Duodenal mucosa (tissue), 2 donors: Measurements from ENCODE around the gene GALNT6.

ENCODE experiments used
- H3K27ac ChIP-seq: one replicate; pipeline ENCODE4 v1.7.0; 2013; ENCODE audit warnings: low read depth, low read length
- H3K27me3 ChIP-seq, 2 donors: one replicate each; pipeline ENCODE4 v1.7.0; 2013; ENCODE audit warnings: low read length in 2 of 2, control low read depth in 1 of 2; ENCODE audit not compliant: insufficient read depth in 2 of 2, control insufficient read depth in 1 of 2
- H3K36me3 ChIP-seq, 2 donors: one replicate each; pipeline ENCODE4 v1.7.0; 2013; ENCODE audit warnings: low read length in 2 of 2, control low read depth in 1 of 2; ENCODE audit not compliant: insufficient read depth in 2 of 2, control insufficient read depth in 1 of 2
- H3K4me1 ChIP-seq, 2 donors: one replicate each; pipeline ENCODE4 v1.7.0; 2013; ENCODE audit warnings: low read length in 2 of 2, control low read depth in 1 of 2; ENCODE audit not compliant: insufficient read depth in 2 of 2, control insufficient read depth in 1 of 2
- H3K4me3 ChIP-seq, 2 donors: one replicate each; pipeline ENCODE4 v1.7.0; 2013; ENCODE audit warnings: low read length in 2 of 2, low read depth in 1 of 2
- H3K9ac ChIP-seq, 2 donors: one replicate each; pipeline ENCODE4 v1.7.0; 2013; ENCODE audit warnings: low read length in 2 of 2, low read depth in 1 of 2
- H3K9me3 ChIP-seq, 2 donors: one replicate each; pipeline ENCODE4 v1.7.0; 2013; ENCODE audit warnings: low read length in 2 of 2, control low read depth in 1 of 2; ENCODE audit not compliant: control insufficient read depth in 1 of 2

The GALNT6 gene

GRCh38 chr12:51395283-51396230 is 4.4 kb upstream of the GALNT6 start:
- Histone ChIP-seq H3K9me3 (no peaks in the 10 kb centered on the region), H3K36me3 (no peaks in the 10 kb centered on the region), H3K4me3 (peak overlapping the region; percentile 10 to 33), H3K4me1 (peaks cover 36 to 46% of the 10 kb centered on the region in 2 donors), H3K27ac (no peak overlapping the region), H3K27me3 (no peaks in the 10 kb centered on the region), H3K9ac (peak overlapping the region in 1 of 2 donors; percentile 54)

GRCh38 chr12:51393676-51394545 is 2.7 kb upstream of the GALNT6 start:
- H3K9ac ChIP-seq = no peak overlapping the region
- H3K36me3 ChIP-seq = no peaks in the 10 kb centered on the region
- H3K4me3 ChIP-seq = peak overlapping the region; percentile 29 to 32
- H3K27ac ChIP-seq = no peak overlapping the region
- no peaks in the 10 kb centered on the region for H3K27me3 ChIP-seq
- peaks cover 40 to 44% of the 10 kb centered on the region in 2 donors for H3K4me1 ChIP-seq
- no peaks in the 10 kb centered on the region for H3K9me3 ChIP-seq

- Histone ChIP-seq H3K9ac (peak overlapping the region in 1 of 2 donors; percentile 28), H3K9me3 (no peaks in the 10 kb centered on the region), H3K36me3 (no peaks in the 10 kb centered on the region), H3K27me3 (no peaks in the 10 kb centered on the region), H3K4me3 (peak overlapping the region; percentile 59 to 78), H3K4me1 (peaks cover 36 to 47% of the 10 kb centered on the region in 2 donors), H3K27ac (no peak overlapping the region)
These were observed 1.5 kb upstream of the GALNT6 start for GRCh38 chr12:51392556-51393237.

- Histone ChIP-seq H3K27me3 (no peaks in the 10 kb centered on the region), H3K4me1 (peaks cover 32 to 47% of the 10 kb centered on the region in 2 donors), H3K27ac (peak overlapping the region; percentile 24), H3K9ac (peak overlapping the region; percentile 72 to 76), H3K36me3 (no peaks in the 10 kb centered on the region), H3K9me3 (no peaks in the 10 kb centered on the region), H3K4me3 (peak overlapping the region; percentile 78 to 84)
These were observed 319 bp downstream of the GALNT6 start for GRCh38 chr12:51390891-51391282.

GRCh38 chr12:51390457-51390856 is 749 bp downstream of the GALNT6 start:
- Histone ChIP-seq H3K4me1 (peaks cover 28 to 43% of the 10 kb centered on the region in 2 donors), H3K4me3 (peak overlapping the region; percentile 78 to 84), H3K27me3 (no peaks in the 10 kb centered on the region), H3K9me3 (no peaks in the 10 kb centered on the region), H3K36me3 (no peaks in the 10 kb centered on the region), H3K9ac (peak overlapping the region; percentile 72 to 76), H3K27ac (no peak overlapping the region)

- no peak overlapping the region for H3K27ac ChIP-seq
- H3K4me3 ChIP-seq = no peak overlapping the region
- no peaks in the 10 kb centered on the region for H3K27me3 ChIP-seq
- H3K9ac ChIP-seq = no peak overlapping the region
- H3K36me3 ChIP-seq = no peaks in the 10 kb centered on the region
- H3K4me1 ChIP-seq = peaks cover 24 to 37% of the 10 kb centered on the region in 2 donors
- H3K9me3 ChIP-seq = no peaks in the 10 kb centered on the region
These were observed 1.8 kb downstream of the GALNT6 start for GRCh38 chr12:51389302-51389999.

- H3K4me1 ChIP-seq = peaks cover 21 to 31% of the 10 kb centered on the region in 2 donors
- H3K9me3 ChIP-seq = no peaks in the 10 kb centered on the region
- H3K4me3 ChIP-seq = no peak overlapping the region
- no peak overlapping the region for H3K27ac ChIP-seq
- no peaks in the 10 kb centered on the region for H3K27me3 ChIP-seq
- no peaks in the 10 kb centered on the region for H3K36me3 ChIP-seq
- H3K9ac ChIP-seq = no peak overlapping the region
These were observed 2.4 kb downstream of the GALNT6 start for GRCh38 chr12:51388846-51389245.

- Histone ChIP-seq H3K27ac (no peak overlapping the region), H3K4me3 (no peak overlapping the region), H3K9ac (no peak overlapping the region), H3K4me1 (peaks cover 15 to 35% of the 10 kb centered on the region in 2 donors), H3K36me3 (peaks cover 0 to 4% of the 10 kb centered on the region in 2 donors), H3K9me3 (no peaks in the 10 kb centered on the region), H3K27me3 (no peaks in the 10 kb centered on the region)
These were observed 3.0 kb downstream of the GALNT6 start for GRCh38 chr12:51388069-51388799.

GRCh38 chr12:51386351-51386750 is 4.9 kb downstream of the GALNT6 start:
- Histone ChIP-seq H3K4me3 (no peak overlapping the region), H3K9ac (no peak overlapping the region), H3K27me3 (no peaks in the 10 kb centered on the region), H3K27ac (no peak overlapping the region), H3K9me3 (no peaks in the 10 kb centered on the region), H3K4me1 (peaks cover 12 to 34% of the 10 kb centered on the region in 2 donors), H3K36me3 (peaks cover 0 to 15% of the 10 kb centered on the region in 2 donors)
